ENCODE results near the gene EYS. TPM values are rescaled to one million over a fixed set of nuclear protein-coding genes. Genes with fewer than 3 reads are reported as not detected.

EYS gene
- total RNA-seq, 1 donor from 2014 or later: not detected

- no peaks in the 10 kb centered on the region for H3K4me1 Mint-ChIP-seq (ENCODE audit: unreplicated experiment)
- no peak for DNase-seq (ENCODE audit: low spot score)
- no peak overlapping the region for H3K4me3 Mint-ChIP-seq (ENCODE audit: unreplicated experiment)
- no peaks in the 10 kb centered on the region for H3K36me3 Mint-ChIP-seq (ENCODE audit: low read depth, unreplicated experiment)
- H3K27ac Mint-ChIP-seq (ENCODE audit: unreplicated experiment): no peak overlapping the region
- H3K27me3 Mint-ChIP-seq (ENCODE audit: unreplicated experiment): no peaks in the 10 kb centered on the region
- no peak for TF ChIP-seq CTCF (IDR thresholded peaks at IDR 0.05; ENCODE audit: unreplicated experiment)
- no peaks in the 10 kb centered on the region for H3K9me3 Mint-ChIP-seq (ENCODE audit: unreplicated experiment)
These were observed 1443.2 kb downstream of the EYS start for GRCh38 chr6:64263778-64264177.

- H3K27me3 Mint-ChIP-seq (ENCODE audit: unreplicated experiment): no peaks in the 10 kb centered on the region
- H3K4me3 Mint-ChIP-seq (ENCODE audit: unreplicated experiment): no peak overlapping the region
- H3K27ac Mint-ChIP-seq (ENCODE audit: unreplicated experiment): no peak overlapping the region
- no peaks in the 10 kb centered on the region for H3K36me3 Mint-ChIP-seq (ENCODE audit: low read depth, unreplicated experiment)
- H3K4me1 Mint-ChIP-seq (ENCODE audit: unreplicated experiment): peaks cover 2% of the 10 kb centered on the region
- H3K9me3 Mint-ChIP-seq (ENCODE audit: unreplicated experiment): no peaks in the 10 kb centered on the region
- TF ChIP-seq CTCF (IDR thresholded peaks at IDR 0.05; ENCODE audit: unreplicated experiment): no peak
- no peak for DNase-seq (ENCODE audit: low spot score)
These were observed 1447.7 kb downstream of the EYS start for GRCh38 chr6:64259372-64259771.

GRCh38 chr6:64258752-64259151 is 1448.3 kb downstream of the EYS start:
- Mint-ChIP-seq H3K4me3 (ENCODE audit: unreplicated experiment) (no peak overlapping the region), H3K9me3 (ENCODE audit: unreplicated experiment) (no peaks in the 10 kb centered on the region)

GRCh38 chr6:64258302-64258701 is 1448.7 kb downstream of the EYS start:
- Mint-ChIP-seq H3K4me1 (ENCODE audit: unreplicated experiment) (peaks cover 2% of the 10 kb centered on the region), H3K36me3 (ENCODE audit: low read depth, unreplicated experiment) (no peaks in the 10 kb centered on the region), H3K9me3 (ENCODE audit: unreplicated experiment) (no peaks in the 10 kb centered on the region), H3K4me3 (ENCODE audit: unreplicated experiment) (no peak overlapping the region), H3K27me3 (ENCODE audit: unreplicated experiment) (no peaks in the 10 kb centered on the region), H3K27ac (ENCODE audit: unreplicated experiment) (no peak overlapping the region)
- no peak for DNase-seq (ENCODE audit: low spot score)
- no peak for TF ChIP-seq CTCF (IDR thresholded peaks at IDR 0.05; ENCODE audit: unreplicated experiment)

More at GRCh38 chr6:64258752-64259151, 1448.3 kb downstream of the EYS start:
- H3K27me3 Mint-ChIP-seq (ENCODE audit: unreplicated experiment): no peaks in the 10 kb centered on the region
- no peak for DNase-seq (ENCODE audit: low spot score)
- H3K27ac Mint-ChIP-seq (ENCODE audit: unreplicated experiment): no peak overlapping the region
- no peak for TF ChIP-seq CTCF (IDR thresholded peaks at IDR 0.05; ENCODE audit: unreplicated experiment)
- H3K36me3 Mint-ChIP-seq (ENCODE audit: low read depth, unreplicated experiment): no peaks in the 10 kb centered on the region
- H3K4me1 Mint-ChIP-seq (ENCODE audit: unreplicated experiment): peaks cover 2% of the 10 kb centered on the region

GRCh38 chr6:64257586-64257985 is 1449.4 kb downstream of the EYS start:
- H3K9me3 Mint-ChIP-seq (ENCODE audit: unreplicated experiment): no peaks in the 10 kb centered on the region
- no peak for DNase-seq (ENCODE audit: low spot score)
- no peak overlapping the region for H3K27ac Mint-ChIP-seq (ENCODE audit: unreplicated experiment)
- no peaks in the 10 kb centered on the region for H3K27me3 Mint-ChIP-seq (ENCODE audit: unreplicated experiment)
- H3K4me3 Mint-ChIP-seq (ENCODE audit: unreplicated experiment): no peak overlapping the region
- no peak for TF ChIP-seq CTCF (IDR thresholded peaks at IDR 0.05; ENCODE audit: unreplicated experiment)
- no peaks in the 10 kb centered on the region for H3K36me3 Mint-ChIP-seq (ENCODE audit: low read depth, unreplicated experiment)
- H3K4me1 Mint-ChIP-seq (ENCODE audit: unreplicated experiment): peaks cover 2% of the 10 kb centered on the region

All from endothelial cell (in vitro differentiated cells).